OCI-LY7 (cell line): Measurements from ENCODE around the gene LIN28B. TPM values are rescaled to one million over a fixed set of nuclear protein-coding genes. Genes with fewer than 3 reads are reported as not detected.

Experiments
- BruUV-seq: library from RNA; stranded (reverse); fragments of 400-500 nt; replicated peaks from 2 replicates; lab custom pipeline; 2021; lab: Mats Ljungman, UMichigan
- CTCF ChIA-PET: fragments of 300-600 bp; sonication (Branson Sonifier 250); formaldehyde crosslinking; loops from one replicate; lab custom pipeline; 2022; ENCODE audit warnings: antibody characterized with exemption; ENCODE audit not compliant: unreplicated experiment; lab: Charles Lee
- POLR2A ChIA-PET: fragments of 300-600 bp; sonication (Branson Sonifier 250); formaldehyde crosslinking; loops from one replicate; lab custom pipeline; 2022; ENCODE audit warnings: antibody characterized with exemption; lab: Charles Lee
- DNase-seq: peaks from one replicate; pipeline ENCODE4 v3.0.0-alpha.2; 2015; ENCODE audit warnings: low spot score
- H2AFZ ChIP-seq: fragments of 200-600 bp; sonication (generic), shearing (Covaris generic); 2 replicates; pipeline ENCODE4 v1.6.1; 2014; ENCODE audit warnings: mild to moderate bottlenecking, antibody characterized with exemption, low read length, moderate library complexity
- H3K27ac ChIP-seq: fragments of 200-600 bp; sonication (generic); 2 replicates; pipeline ENCODE4 v1.5.1; 2014; ENCODE audit warnings: mixed run types, low read depth, mild to moderate bottlenecking, moderate library complexity, low read length, inconsistent platforms; ENCODE audit not compliant: poor library complexity, severe bottlenecking
- H3K36me3 ChIP-seq: fragments of 200-600 bp; sonication (generic); 2 replicates; pipeline ENCODE4 v1.6.1; 2014; ENCODE audit warnings: mild to moderate bottlenecking, antibody characterized with exemption, low read length, moderate library complexity, mixed read lengths; ENCODE audit not compliant: insufficient read depth
- H3K4me1 ChIP-seq: fragments of 200-600 bp; sonication (generic); 2 replicates; pipeline ENCODE4 v1.5.1; 2014; ENCODE audit warnings: mild to moderate bottlenecking, low read length; ENCODE audit not compliant: insufficient read depth, poor library complexity, severe bottlenecking
- H3K4me2 ChIP-seq: fragments of 200-600 bp; sonication (generic); 2 replicates; pipeline ENCODE4 v1.6.1; 2014; ENCODE audit warnings: mild to moderate bottlenecking, low read length
- H3K4me3 ChIP-seq: fragments of 200-600 bp; sonication (generic); 2 replicates; pipeline ENCODE4 v1.5.1; 2014; ENCODE audit warnings: mild to moderate bottlenecking, low read depth, low read length; ENCODE audit not compliant: poor library complexity, severe bottlenecking
- H3K79me2 ChIP-seq: fragments of 200-600 bp; sonication (generic); 2 replicates; pipeline ENCODE4 v1.6.1; 2016; ENCODE audit warnings: low read depth, mild to moderate bottlenecking, low read length, moderate library complexity, mixed read lengths; ENCODE audit not compliant: insufficient read depth
- H3K9me2 ChIP-seq: fragments of 200-600 bp; sonication (generic); 2 replicates; pipeline ENCODE4 v1.6.1; 2016; ENCODE audit warnings: mild to moderate bottlenecking, low read length, mixed read lengths; ENCODE audit not compliant: insufficient read depth
- H3K9me3 ChIP-seq: fragments of 200-600 bp; sonication (generic); 2 replicates; pipeline ENCODE4 v1.6.1; 2014; ENCODE audit warnings: mild to moderate bottlenecking, mixed run types, low read length, mixed read lengths
- H4K20me1 ChIP-seq: fragments of 200-600 bp; sonication (generic); 2 replicates; pipeline ENCODE4 v1.6.1; 2014; ENCODE audit warnings: mild to moderate bottlenecking, antibody characterized with exemption, low read length, moderate library complexity, mixed read lengths; ENCODE audit not compliant: insufficient read depth
- EZH2phosphoT487 ChIP-seq: fragments of 200-600 bp; sonication (generic); IDR thresholded peaks from 2 replicates; pipeline ENCODE4 v1.6.1; 2018; ENCODE audit warnings: low read depth, borderline replicate concordance, mild to moderate bottlenecking, mixed run types, antibody characterized with exemption, low read length, moderate library complexity, mixed read lengths
- intact Hi-C: fragments of 100-400 bp; cut with micrococcal nuclease; formaldehyde crosslinking; loops from one replicate; pipeline ENCODE4 v1.10.0; 2022; ENCODE audit not compliant: unreplicated experiment
- total RNA-seq, 2 experiments: library from RNA; depleted of rRNA in 1 of 2; stranded (reverse); fragments of >200 nt in 1 of 2; shearing (Covaris generic) in 1 of 2; gene quantifications; 2 replicates each; pipeline ENCODE4 v1.2.3, GENCODE V29; 2014 to 2022
- TF ChIP-seq, protein P1 (sequence below): fragments of 200-600 bp; sonication (generic); conservative IDR thresholded peaks from 2 replicates; pipeline ENCODE4 v1.5.1; 2014; ENCODE audit warnings: mild to moderate bottlenecking, antibody characterized with exemption, low read length, moderate library complexity, mixed read lengths

The LIN28B gene
- total RNA-seq, 2 experiments from 2014 or later: not detected

DNA sequence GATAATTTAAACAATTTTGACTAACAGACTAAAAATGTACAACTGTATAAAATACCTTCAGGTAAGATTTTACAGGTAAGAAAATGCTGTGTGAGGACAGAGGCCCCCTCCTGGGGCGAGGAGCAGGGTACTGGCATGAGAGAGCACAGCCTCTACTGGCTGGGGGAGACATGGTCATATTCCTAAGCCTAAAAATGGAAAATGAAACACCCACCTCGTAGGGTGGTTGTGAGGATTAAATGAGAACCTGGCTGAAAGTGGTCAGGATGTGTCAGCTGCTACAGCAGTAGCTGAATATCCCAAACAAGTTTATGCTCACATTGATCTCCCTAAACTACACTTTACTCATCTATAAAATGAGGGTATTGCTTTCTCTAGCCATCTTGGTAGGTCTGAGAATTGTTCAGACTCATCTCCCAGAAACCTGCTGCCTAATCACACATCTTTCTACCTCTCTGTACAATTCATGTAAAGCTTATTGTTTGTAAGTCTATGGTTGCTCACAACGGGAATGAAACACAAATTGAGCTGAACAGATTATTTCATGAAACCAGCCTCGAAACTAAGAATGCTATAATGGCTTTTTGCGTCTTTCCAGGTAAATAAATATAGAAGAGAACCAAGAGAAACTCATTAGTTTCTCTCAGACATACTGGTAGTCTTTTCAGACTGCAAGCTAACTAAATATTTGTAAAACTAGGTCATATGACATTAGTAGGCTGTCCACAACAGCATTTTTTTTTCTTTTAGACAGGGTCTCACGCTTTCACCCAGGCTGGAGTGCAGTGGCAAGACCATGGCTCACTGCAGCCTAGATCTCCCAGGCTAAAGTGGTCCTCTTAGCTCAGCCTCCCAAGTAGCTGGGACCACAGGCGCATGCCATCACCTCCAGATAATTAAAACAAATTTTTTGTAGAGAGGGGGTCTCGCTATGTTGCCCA lies 153.3 kb downstream of the LIN28B start:
- H3K79me2 ChIP-seq: no peaks in the 10 kb centered on the region
- ChIA-PET POLR2A (interaction anchor here (1.1 kb wide), 1 partner anchor 51 kb away, joined by 3 read pairs; no protein-coding TSS in a partner anchor), CTCF (no interaction called here)
- no peak overlapping the region for H3K4me2 ChIP-seq
- H2AFZ ChIP-seq: no peak overlapping the region
- no peaks in the 10 kb centered on the region for H3K36me3 ChIP-seq
- BruUV-seq: no TSS peak
- no peak for DNase-seq
- intact Hi-C loops: no loop called here
- no peaks in the 10 kb centered on the region for H3K9me2 ChIP-seq
- no peaks in the 10 kb centered on the region for H3K4me1 ChIP-seq
- no peak overlapping the region for H3K27ac ChIP-seq
- no peaks in the 10 kb centered on the region for H4K20me1 ChIP-seq
- TF ChIP-seq, protein P1, sequence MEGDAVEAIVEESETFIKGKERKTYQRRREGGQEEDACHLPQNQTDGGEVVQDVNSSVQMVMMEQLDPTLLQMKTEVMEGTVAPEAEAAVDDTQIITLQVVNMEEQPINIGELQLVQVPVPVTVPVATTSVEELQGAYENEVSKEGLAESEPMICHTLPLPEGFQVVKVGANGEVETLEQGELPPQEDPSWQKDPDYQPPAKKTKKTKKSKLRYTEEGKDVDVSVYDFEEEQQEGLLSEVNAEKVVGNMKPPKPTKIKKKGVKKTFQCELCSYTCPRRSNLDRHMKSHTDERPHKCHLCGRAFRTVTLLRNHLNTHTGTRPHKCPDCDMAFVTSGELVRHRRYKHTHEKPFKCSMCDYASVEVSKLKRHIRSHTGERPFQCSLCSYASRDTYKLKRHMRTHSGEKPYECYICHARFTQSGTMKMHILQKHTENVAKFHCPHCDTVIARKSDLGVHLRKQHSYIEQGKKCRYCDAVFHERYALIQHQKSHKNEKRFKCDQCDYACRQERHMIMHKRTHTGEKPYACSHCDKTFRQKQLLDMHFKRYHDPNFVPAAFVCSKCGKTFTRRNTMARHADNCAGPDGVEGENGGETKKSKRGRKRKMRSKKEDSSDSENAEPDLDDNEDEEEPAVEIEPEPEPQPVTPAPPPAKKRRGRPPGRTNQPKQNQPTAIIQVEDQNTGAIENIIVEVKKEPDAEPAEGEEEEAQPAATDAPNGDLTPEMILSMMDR: no peak
- no peak for TF ChIP-seq EZH2phosphoT487
- H3K9me3 ChIP-seq: no peaks in the 10 kb centered on the region
- H3K4me3 ChIP-seq: no peak overlapping the region

DNA sequence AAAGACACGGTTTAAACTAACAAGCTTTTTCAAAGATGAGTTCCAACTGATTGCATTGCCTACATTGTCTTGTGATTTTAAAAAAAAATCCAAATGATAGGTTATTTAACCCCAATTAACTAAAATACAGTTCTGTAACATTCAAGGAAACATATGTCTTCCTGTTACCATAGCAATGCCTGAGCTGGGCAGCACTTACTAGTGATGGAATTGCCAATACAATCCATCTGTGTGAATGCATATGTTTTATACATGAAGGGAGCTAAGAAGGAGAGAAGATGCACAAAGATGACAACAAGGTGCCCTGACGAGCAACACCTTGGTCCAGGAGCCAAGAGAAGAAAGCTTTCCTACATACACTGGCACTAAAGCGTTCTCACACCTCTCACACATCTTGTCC lies 154.2 kb downstream of the LIN28B start:
- Histone ChIP-seq H3K4me3 (no peak overlapping the region), H3K79me2 (no peaks in the 10 kb centered on the region), H3K27ac (no peak overlapping the region), H3K9me2 (no peaks in the 10 kb centered on the region), H3K4me1 (no peaks in the 10 kb centered on the region), H4K20me1 (no peaks in the 10 kb centered on the region), H3K4me2 (no peak overlapping the region), H2AFZ (no peak overlapping the region), H3K36me3 (no peaks in the 10 kb centered on the region), H3K9me3 (no peaks in the 10 kb centered on the region)
- CTCF ChIA-PET: no interaction called here
- no peak for DNase-seq
- intact Hi-C loops: no loop called here
- TF ChIP-seq, protein P1: no peak
- TF ChIP-seq EZH2phosphoT487: no peak
- no TSS peak for BruUV-seq
- POLR2A ChIA-PET: interaction anchor here (0.7 to 1.1 kb wide), 2 partner anchors 51 to 366 kb away, joined by 3 read pairs; no protein-coding TSS in a partner anchor

DNA sequence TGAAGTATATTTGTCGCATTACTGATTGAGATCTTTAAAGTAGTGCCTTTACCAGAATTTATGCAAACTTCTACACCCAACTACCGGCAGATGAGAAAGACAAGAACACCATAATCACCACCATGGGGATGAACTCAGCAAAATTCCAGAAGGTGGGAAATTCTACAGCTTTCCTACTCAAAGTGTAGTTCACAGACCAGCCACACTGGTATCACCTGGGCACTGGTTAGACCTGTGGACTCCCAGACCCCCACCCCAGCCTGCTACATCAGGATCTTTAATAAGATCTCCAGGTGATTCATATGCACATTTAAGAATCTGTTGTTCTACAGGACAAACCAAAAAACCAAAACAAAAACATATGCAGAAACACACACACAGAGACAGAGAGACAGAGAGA lies 155.0 kb downstream of the LIN28B start:
- POLR2A ChIA-PET: no interaction called here
- no peaks in the 10 kb centered on the region for H3K36me3 ChIP-seq
- intact Hi-C loops: no loop called here

More for the DNA sequence above, 155.0 kb downstream of the LIN28B start:
- no peaks in the 10 kb centered on the region for H4K20me1 ChIP-seq
- H3K4me1 ChIP-seq: no peaks in the 10 kb centered on the region
- H3K4me2 ChIP-seq: no peak overlapping the region
- H3K4me3 ChIP-seq: no peak overlapping the region
- H2AFZ ChIP-seq: no peak overlapping the region
- CTCF ChIA-PET: no interaction called here
- no peaks in the 10 kb centered on the region for H3K9me2 ChIP-seq
- no peaks in the 10 kb centered on the region for H3K79me2 ChIP-seq
- no peak for DNase-seq
- no peak for TF ChIP-seq EZH2phosphoT487
- TF ChIP-seq, protein P1: no peak
- BruUV-seq: no TSS peak
- H3K27ac ChIP-seq: no peak overlapping the region
- H3K9me3 ChIP-seq: no peaks in the 10 kb centered on the region
